NCI-H1930 (cell line): ENCODE results near the gene NDST1.

ENCODE experiments used
- DNase-seq, 2 experiments: peaks; one replicate each; lab custom pipeline; 2025; lab: John Stamatoyannopoulos, UW

The NDST1 gene

GRCh38 chr5:150606476-150606875 is 98.5 kb downstream of the NDST1 start:
- DNase-seq: no peak

- no peak for DNase-seq
Measured at GRCh38 chr5:150607105-150607504, 99.2 kb downstream of the NDST1 start.
